Measurements from ENCODE around the gene CERT1. TPM values are rescaled to one million over a fixed set of nuclear protein-coding genes. Genes with fewer than 3 reads are reported as not detected.

CERT1 gene
- polyA plus RNA-seq, 1 of the 3 experiments (the other 2 are of a cell fraction): 4.5 TPM

DNA sequence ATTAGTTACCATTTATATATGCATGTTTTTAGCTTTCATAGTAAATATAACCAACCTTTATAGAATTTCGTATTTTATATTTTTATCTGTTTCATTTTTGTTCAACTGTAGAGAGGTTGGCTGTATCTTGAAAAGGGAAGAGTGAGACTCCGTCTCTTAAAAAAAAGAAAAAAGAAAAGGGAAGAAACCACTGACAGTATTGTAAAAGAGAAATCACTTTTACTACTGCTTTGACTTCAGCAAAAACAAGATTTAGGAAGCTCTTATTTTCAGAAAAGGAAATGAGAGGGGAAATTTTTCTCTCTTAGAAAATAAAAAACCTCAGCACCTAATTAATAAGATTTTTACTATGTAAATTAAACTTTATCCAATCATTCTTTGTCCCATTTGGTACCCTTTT, 14.6 kb upstream of the CERT1 start (continued):
- TF ChIP-seq, protein P1, sequence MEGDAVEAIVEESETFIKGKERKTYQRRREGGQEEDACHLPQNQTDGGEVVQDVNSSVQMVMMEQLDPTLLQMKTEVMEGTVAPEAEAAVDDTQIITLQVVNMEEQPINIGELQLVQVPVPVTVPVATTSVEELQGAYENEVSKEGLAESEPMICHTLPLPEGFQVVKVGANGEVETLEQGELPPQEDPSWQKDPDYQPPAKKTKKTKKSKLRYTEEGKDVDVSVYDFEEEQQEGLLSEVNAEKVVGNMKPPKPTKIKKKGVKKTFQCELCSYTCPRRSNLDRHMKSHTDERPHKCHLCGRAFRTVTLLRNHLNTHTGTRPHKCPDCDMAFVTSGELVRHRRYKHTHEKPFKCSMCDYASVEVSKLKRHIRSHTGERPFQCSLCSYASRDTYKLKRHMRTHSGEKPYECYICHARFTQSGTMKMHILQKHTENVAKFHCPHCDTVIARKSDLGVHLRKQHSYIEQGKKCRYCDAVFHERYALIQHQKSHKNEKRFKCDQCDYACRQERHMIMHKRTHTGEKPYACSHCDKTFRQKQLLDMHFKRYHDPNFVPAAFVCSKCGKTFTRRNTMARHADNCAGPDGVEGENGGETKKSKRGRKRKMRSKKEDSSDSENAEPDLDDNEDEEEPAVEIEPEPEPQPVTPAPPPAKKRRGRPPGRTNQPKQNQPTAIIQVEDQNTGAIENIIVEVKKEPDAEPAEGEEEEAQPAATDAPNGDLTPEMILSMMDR (IDR thresholded peaks at IDR 0.05): no peak
- TF ChIP-seq TEAD4 (IDR thresholded peaks at IDR 0.05; ENCODE audit: borderline replicate concordance, insufficient read depth): no peak
- TF ChIP-seq FOXJ3 (CRISPR knock-in tag; IDR thresholded peaks at IDR 0.05): no peak
- TF ChIP-seq GATA2 (CRISPR knock-in tag; IDR thresholded peaks at IDR 0.05): no peak
- TF ChIP-seq TAF1 (IDR thresholded peaks at IDR 0.05; ENCODE audit: borderline replicate concordance, low read depth, low read length): no peak
- TF ChIP-seq YY1 (IDR thresholded peaks at IDR 0.05; ENCODE audit: low read depth): no peak

DNA sequence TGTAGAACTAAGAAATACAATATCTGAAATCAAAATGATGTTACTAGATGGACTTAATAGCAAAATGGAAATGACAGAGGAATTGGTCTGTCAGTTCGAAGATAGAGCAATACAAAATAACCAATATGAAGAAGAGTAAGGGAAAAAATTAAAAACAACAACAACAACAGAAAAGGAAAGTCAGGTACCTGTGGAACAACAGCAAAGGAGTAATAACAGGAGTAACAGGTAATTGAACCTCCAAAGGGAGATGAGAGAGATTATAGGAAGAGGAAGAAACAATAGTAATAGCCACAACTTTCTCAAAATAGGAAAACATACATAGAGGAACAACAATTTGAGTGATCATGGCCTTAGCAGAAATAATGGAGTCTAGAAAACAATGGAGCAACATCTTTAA, 13.9 kb upstream of the CERT1 start:
- WGBS (ENCODE audit: low lambda C conversion rate): 97% methylated on average over 1 of the region's 1 CpG
- no peaks in the 10 kb centered on the region; a peak in 1 of 4 replicates for H3K4me1 ChIP-seq (ENCODE audit: control insufficient read depth in 1 of 2, insufficient read depth in 2 of 2, low read depth in 1 of 2, low read length in 1 of 2)
- H2AFZ ChIP-seq (ENCODE audit: low read depth): no peak overlapping the region
- H3K9me2 ChIP-seq: no peaks in the 10 kb centered on the region
- H3K79me2 ChIP-seq (ENCODE audit: insufficient read depth): peaks cover 87% of the 10 kb centered on the region
- ChIA-PET POLR2A (no interaction called here), CTCF (no interaction called here)
- no peak overlapping the region for H3K27ac ChIP-seq (ENCODE audit: low read depth in 2 of 2, low read length in 1 of 2)
- H3K4me3 ChIP-seq (ENCODE audit: low read depth in 2 of 2, low read length in 1 of 2): no peak overlapping the region
- no peak for DNase-seq
- peaks cover 0 to 20% of the 10 kb centered on the region in 2 experiments for H3K36me3 ChIP-seq (replicated peaks in 1 of 2; ENCODE audit: control insufficient read depth in 1 of 2, insufficient read depth in 2 of 2, low read length in 1 of 2)
- peaks cover 5% of the 10 kb centered on the region for H4K20me1 ChIP-seq (ENCODE audit: insufficient read depth)
- H3K27me3 ChIP-seq (ENCODE audit: insufficient read depth): no peaks in the 10 kb centered on the region
- no peak overlapping the region for H3K4me2 ChIP-seq
- H3K9me3 ChIP-seq: 0 out of 2 replicates have a peak, but pooled peaks cover 7% of the 10 kb centered on the region
- peaks cover 2% of the 10 kb centered on the region for H3F3A ChIP-seq (replicated peaks; ENCODE audit: insufficient read depth)
- no peak overlapping the region for H3K9ac ChIP-seq
- TF ChIP-seq, protein P2, sequence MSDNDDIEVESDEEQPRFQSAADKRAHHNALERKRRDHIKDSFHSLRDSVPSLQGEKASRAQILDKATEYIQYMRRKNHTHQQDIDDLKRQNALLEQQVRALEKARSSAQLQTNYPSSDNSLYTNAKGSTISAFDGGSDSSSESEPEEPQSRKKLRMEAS (IDR thresholded peaks at IDR 0.05; ENCODE audit: low read depth): no peak
- TF ChIP-seq GATA2 (CRISPR knock-in tag; IDR thresholded peaks at IDR 0.05): no peak
- TF ChIP-seq GABPA (IDR thresholded peaks at IDR 0.05; ENCODE audit: low read depth): no peak
- TF ChIP-seq, protein P3, sequence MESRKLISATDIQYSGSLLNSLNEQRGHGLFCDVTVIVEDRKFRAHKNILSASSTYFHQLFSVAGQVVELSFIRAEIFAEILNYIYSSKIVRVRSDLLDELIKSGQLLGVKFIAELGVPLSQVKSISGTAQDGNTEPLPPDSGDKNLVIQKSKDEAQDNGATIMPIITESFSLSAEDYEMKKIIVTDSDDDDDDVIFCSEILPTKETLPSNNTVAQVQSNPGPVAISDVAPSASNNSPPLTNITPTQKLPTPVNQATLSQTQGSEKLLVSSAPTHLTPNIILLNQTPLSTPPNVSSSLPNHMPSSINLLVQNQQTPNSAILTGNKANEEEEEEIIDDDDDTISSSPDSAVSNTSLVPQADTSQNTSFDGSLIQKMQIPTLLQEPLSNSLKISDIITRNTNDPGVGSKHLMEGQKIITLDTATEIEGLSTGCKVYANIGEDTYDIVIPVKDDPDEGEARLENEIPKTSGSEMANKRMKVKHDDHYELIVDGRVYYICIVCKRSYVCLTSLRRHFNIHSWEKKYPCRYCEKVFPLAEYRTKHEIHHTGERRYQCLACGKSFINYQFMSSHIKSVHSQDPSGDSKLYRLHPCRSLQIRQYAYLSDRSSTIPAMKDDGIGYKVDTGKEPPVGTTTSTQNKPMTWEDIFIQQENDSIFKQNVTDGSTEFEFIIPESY (IDR thresholded peaks at IDR 0.05; ENCODE audit: borderline replicate concordance, low read depth): no peak
- TF ChIP-seq YY1 (IDR thresholded peaks at IDR 0.05; ENCODE audit: low read depth): no peak
- TF ChIP-seq, protein P4, sequence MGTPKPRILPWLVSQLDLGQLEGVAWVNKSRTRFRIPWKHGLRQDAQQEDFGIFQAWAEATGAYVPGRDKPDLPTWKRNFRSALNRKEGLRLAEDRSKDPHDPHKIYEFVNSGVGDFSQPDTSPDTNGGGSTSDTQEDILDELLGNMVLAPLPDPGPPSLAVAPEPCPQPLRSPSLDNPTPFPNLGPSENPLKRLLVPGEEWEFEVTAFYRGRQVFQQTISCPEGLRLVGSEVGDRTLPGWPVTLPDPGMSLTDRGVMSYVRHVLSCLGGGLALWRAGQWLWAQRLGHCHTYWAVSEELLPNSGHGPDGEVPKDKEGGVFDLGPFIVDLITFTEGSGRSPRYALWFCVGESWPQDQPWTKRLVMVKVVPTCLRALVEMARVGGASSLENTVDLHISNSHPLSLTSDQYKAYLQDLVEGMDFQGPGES (IDR thresholded peaks at IDR 0.05; ENCODE audit: low read depth, low read length): no peak
- TF ChIP-seq, protein P5, sequence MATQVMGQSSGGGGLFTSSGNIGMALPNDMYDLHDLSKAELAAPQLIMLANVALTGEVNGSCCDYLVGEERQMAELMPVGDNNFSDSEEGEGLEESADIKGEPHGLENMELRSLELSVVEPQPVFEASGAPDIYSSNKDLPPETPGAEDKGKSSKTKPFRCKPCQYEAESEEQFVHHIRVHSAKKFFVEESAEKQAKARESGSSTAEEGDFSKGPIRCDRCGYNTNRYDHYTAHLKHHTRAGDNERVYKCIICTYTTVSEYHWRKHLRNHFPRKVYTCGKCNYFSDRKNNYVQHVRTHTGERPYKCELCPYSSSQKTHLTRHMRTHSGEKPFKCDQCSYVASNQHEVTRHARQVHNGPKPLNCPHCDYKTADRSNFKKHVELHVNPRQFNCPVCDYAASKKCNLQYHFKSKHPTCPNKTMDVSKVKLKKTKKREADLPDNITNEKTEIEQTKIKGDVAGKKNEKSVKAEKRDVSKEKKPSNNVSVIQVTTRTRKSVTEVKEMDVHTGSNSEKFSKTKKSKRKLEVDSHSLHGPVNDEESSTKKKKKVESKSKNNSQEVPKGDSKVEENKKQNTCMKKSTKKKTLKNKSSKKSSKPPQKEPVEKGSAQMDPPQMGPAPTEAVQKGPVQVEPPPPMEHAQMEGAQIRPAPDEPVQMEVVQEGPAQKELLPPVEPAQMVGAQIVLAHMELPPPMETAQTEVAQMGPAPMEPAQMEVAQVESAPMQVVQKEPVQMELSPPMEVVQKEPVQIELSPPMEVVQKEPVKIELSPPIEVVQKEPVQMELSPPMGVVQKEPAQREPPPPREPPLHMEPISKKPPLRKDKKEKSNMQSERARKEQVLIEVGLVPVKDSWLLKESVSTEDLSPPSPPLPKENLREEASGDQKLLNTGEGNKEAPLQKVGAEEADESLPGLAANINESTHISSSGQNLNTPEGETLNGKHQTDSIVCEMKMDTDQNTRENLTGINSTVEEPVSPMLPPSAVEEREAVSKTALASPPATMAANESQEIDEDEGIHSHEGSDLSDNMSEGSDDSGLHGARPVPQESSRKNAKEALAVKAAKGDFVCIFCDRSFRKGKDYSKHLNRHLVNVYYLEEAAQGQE (IDR thresholded peaks at IDR 0.05; ENCODE audit: low read depth, low read length): no peak
- TF ChIP-seq TAF1 (IDR thresholded peaks at IDR 0.05; ENCODE audit: borderline replicate concordance, low read depth, low read length): no peak
- no peak for TF ChIP-seq SMC3 (IDR thresholded peaks at IDR 0.05; ENCODE audit: low read depth, low read length)
- no peak for TF ChIP-seq CHD2 (IDR thresholded peaks at IDR 0.05; ENCODE audit: low read length, partially characterized antibody)
- TF ChIP-seq FOSL2 (IDR thresholded peaks at IDR 0.05; ENCODE audit: borderline replicate concordance, low read depth): no peak
- TF ChIP-seq, protein P1 (IDR thresholded peaks at IDR 0.05): no peak
- TF ChIP-seq EP300 (IDR thresholded peaks at IDR 0.05; ENCODE audit: borderline replicate concordance in 1 of 2, low read depth in 1 of 2, low read length in 1 of 2): no peak
- no peak for TF ChIP-seq RAD21 (IDR thresholded peaks at IDR 0.05; ENCODE audit: low read length)
- TF ChIP-seq FOXJ3 (CRISPR knock-in tag; IDR thresholded peaks at IDR 0.05): no peak
- no peak for TF ChIP-seq SIN3A (IDR thresholded peaks at IDR 0.05; ENCODE audit: borderline replicate concordance, low read depth, low read length)
- TF ChIP-seq RCOR1 (IDR thresholded peaks at IDR 0.05; ENCODE audit: low read length): no peak

Measured in SK-N-SH (cell line).